Smooth muscle cell of the umbilical artery (primary cell): ENCODE measurements around the gene PRSS38. TPM values are rescaled to one million over a fixed set of nuclear protein-coding genes. Genes with fewer than 3 reads are reported as not detected.

Experiments
- total RNA-seq: library from RNA; depleted of rRNA; stranded (reverse); fragments of >200 nt; gene quantifications from 2 replicates; pipeline ENCODE4 v1.2.3, GENCODE V29; 2014

PRSS38 gene
- not detected in 2 replicates for total RNA-seq

GRCh38 chr1:227815468-227816409 is at the start of gene PRSS38:
TSS of gene PRSS38 (plus strand) at chr1:227815675. CDS start at chr1:227815717, 42 bp downstream.

Other genes starting within 250 kb of the PRSS38 start
- 37.0 and 38.0 TPM in 2 replicates for gene JMJD4, start 80.4 kb upstream of the PRSS38 start, total RNA-seq
- gene SNAP47, start 80.2 kb upstream of the PRSS38 start, total RNA-seq, result 46.3 and 50.0 TPM in 2 replicates
- gene WNT9A, start 132.3 kb downstream of the PRSS38 start, total RNA-seq, result 0.30 and 0.51 TPM in 2 replicates
- not detected in 2 replicates for gene WNT3A, start 191.3 kb downstream of the PRSS38 start, total RNA-seq